ENCODE measurements around the gene LARP4.

The LARP4 gene

GRCh38 chr12:50507930-50508329 lies 107.2 kb downstream of the LARP4 start:
- H3K9ac ChIP-seq (ENCODE audit: low read depth, low read length): no peak overlapping the region
- H3K9me3 ChIP-seq (ENCODE audit: insufficient read depth, low read length, severe bottlenecking): no peaks in the 10 kb centered on the region
- no peak for ATAC-seq (ENCODE audit: insufficient read depth, low read depth)
- H2AFZ ChIP-seq (ENCODE audit: low read depth, low read length): no peak overlapping the region
- H3K4me1 ChIP-seq (ENCODE audit: insufficient read depth, low read length): peaks cover 32% of the 10 kb centered on the region
- peak overlapping the region; percentile 89; the same call in 1 of the 2 replicates for H3K4me2 ChIP-seq (ENCODE audit: insufficient read depth, low read length)
- TF ChIP-seq EZH2 (IDR thresholded peaks at IDR 0.05; ENCODE audit: borderline replicate concordance, low read depth, low read length, severe bottlenecking): no peak
- TF ChIP-seq, protein P1, sequence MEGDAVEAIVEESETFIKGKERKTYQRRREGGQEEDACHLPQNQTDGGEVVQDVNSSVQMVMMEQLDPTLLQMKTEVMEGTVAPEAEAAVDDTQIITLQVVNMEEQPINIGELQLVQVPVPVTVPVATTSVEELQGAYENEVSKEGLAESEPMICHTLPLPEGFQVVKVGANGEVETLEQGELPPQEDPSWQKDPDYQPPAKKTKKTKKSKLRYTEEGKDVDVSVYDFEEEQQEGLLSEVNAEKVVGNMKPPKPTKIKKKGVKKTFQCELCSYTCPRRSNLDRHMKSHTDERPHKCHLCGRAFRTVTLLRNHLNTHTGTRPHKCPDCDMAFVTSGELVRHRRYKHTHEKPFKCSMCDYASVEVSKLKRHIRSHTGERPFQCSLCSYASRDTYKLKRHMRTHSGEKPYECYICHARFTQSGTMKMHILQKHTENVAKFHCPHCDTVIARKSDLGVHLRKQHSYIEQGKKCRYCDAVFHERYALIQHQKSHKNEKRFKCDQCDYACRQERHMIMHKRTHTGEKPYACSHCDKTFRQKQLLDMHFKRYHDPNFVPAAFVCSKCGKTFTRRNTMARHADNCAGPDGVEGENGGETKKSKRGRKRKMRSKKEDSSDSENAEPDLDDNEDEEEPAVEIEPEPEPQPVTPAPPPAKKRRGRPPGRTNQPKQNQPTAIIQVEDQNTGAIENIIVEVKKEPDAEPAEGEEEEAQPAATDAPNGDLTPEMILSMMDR (IDR thresholded peaks at IDR 0.05; ENCODE audit: borderline replicate concordance, extremely low read depth, low read length, poor library complexity, severe bottlenecking): no peak
- H3K27ac ChIP-seq (ENCODE audit: low read length): no peak overlapping the region
- no peak for DNase-seq
- H4K20me1 ChIP-seq (ENCODE audit: insufficient read depth, low read length): peaks cover 14% of the 10 kb centered on the region; the same call in 1 of the 2 replicates
- H3K4me3 ChIP-seq (ENCODE audit: low read depth in 1 of 2, low read length in 2 of 2): no peak overlapping the region; a peak in 1 of 4 replicates
- H3K36me3 ChIP-seq (ENCODE audit: insufficient read depth, low read length): no peaks in the 10 kb centered on the region; the same call in 1 of the 2 replicates
- no peaks in the 10 kb centered on the region for H3K27me3 ChIP-seq (ENCODE audit: insufficient read depth, low read length, poor library complexity)
- peaks cover 79% of the 10 kb centered on the region for H3K79me2 ChIP-seq (ENCODE audit: insufficient read depth, low read length)

GRCh38 chr12:50508414-50508813 lies 107.7 kb downstream of the LARP4 start:
- DNase-seq (no peak), ATAC-seq (ENCODE audit: insufficient read depth, low read depth) (no peak)
- H3K9ac ChIP-seq (ENCODE audit: low read depth, low read length): no peak overlapping the region
- no peak overlapping the region for H3K27ac ChIP-seq (ENCODE audit: low read length)
- peaks cover 14% of the 10 kb centered on the region; the same call in 1 of the 2 replicates for H4K20me1 ChIP-seq (ENCODE audit: insufficient read depth, low read length)
- no peaks in the 10 kb centered on the region; the same call in 1 of the 2 replicates for H3K36me3 ChIP-seq (ENCODE audit: insufficient read depth, low read length)
- no peak overlapping the region for H2AFZ ChIP-seq (ENCODE audit: low read depth, low read length)
- H3K4me1 ChIP-seq (ENCODE audit: insufficient read depth, low read length): peaks cover 32% of the 10 kb centered on the region
- H3K9me3 ChIP-seq (ENCODE audit: insufficient read depth, low read length, severe bottlenecking): no peaks in the 10 kb centered on the region
- no peaks in the 10 kb centered on the region for H3K27me3 ChIP-seq (ENCODE audit: insufficient read depth, low read length, poor library complexity)
- peaks cover 83% of the 10 kb centered on the region for H3K79me2 ChIP-seq (ENCODE audit: insufficient read depth, low read length)
- TF ChIP-seq, protein P1 (IDR thresholded peaks at IDR 0.05; ENCODE audit: borderline replicate concordance, extremely low read depth, low read length, poor library complexity, severe bottlenecking): no peak
- TF ChIP-seq EZH2 (IDR thresholded peaks at IDR 0.05; ENCODE audit: borderline replicate concordance, low read depth, low read length, severe bottlenecking): no peak
- H3K4me3 ChIP-seq (ENCODE audit: low read depth in 1 of 2, low read length in 2 of 2): no peak overlapping the region
- peak overlapping the region; percentile 89; the same call in 1 of the 2 replicates for H3K4me2 ChIP-seq (ENCODE audit: insufficient read depth, low read length)

- peaks cover 90% of the 10 kb centered on the region for H3K79me2 ChIP-seq (ENCODE audit: insufficient read depth, low read length)
- ATAC-seq (ENCODE audit: insufficient read depth, low read depth): no peak
Observed at GRCh38 chr12:50508970-50509663, 108.4 kb downstream of the LARP4 start.

More at GRCh38 chr12:50508970-50509663, 108.4 kb downstream of the LARP4 start:
- Histone ChIP-seq H3K9ac (ENCODE audit: low read depth, low read length) (no peak overlapping the region), H3K9me3 (ENCODE audit: insufficient read depth, low read length, severe bottlenecking) (no peaks in the 10 kb centered on the region), H2AFZ (ENCODE audit: low read depth, low read length) (no peak overlapping the region), H3K36me3 (ENCODE audit: insufficient read depth, low read length) (no peaks in the 10 kb centered on the region; the same call in 1 of the 2 replicates), H3K4me3 (ENCODE audit: low read depth in 1 of 2, low read length in 2 of 2) (no peak overlapping the region), H3K4me2 (ENCODE audit: insufficient read depth, low read length) (no peak overlapping the region), H3K27ac (ENCODE audit: low read length) (no peak overlapping the region), H4K20me1 (ENCODE audit: insufficient read depth, low read length) (peaks cover 14% of the 10 kb centered on the region; the same call in 1 of the 2 replicates), H3K4me1 (ENCODE audit: insufficient read depth, low read length) (peaks cover 32% of the 10 kb centered on the region), H3K27me3 (ENCODE audit: insufficient read depth, low read length, poor library complexity) (no peaks in the 10 kb centered on the region)
- TF ChIP-seq EZH2 (IDR thresholded peaks at IDR 0.05; ENCODE audit: borderline replicate concordance, low read depth, low read length, severe bottlenecking): no peak
- TF ChIP-seq, protein P1 (IDR thresholded peaks at IDR 0.05; ENCODE audit: borderline replicate concordance, extremely low read depth, low read length, poor library complexity, severe bottlenecking): no peak
- DNase-seq: no peak

All from DND-41 (cell line).